A549 (cell line): ENCODE data around the gene LMX1B. TPM values are rescaled to one million over a fixed set of nuclear protein-coding genes. Genes with fewer than 3 reads are reported as not detected.

Experiments
- ATAC-seq, 2 experiments: fragments of 200-7000 bp in 1 of 2; fragments of >200 bp in 1 of 2; cut with Nextera tagmentation in 1 of 2; cut with Tn5 transposase in 1 of 2; 3 replicates each; pipeline versions ENCODE4 v1.8.0 to v1.9.1; 2018 to 2020; ENCODE audit warnings: mild to moderate bottlenecking in 1 of 2, moderate library complexity in 1 of 2
- CTCF ChIA-PET: fragments of 300-600 bp; sonication (Branson Sonifier 250); formaldehyde crosslinking; extraction: SDS; loops from one replicate; lab custom pipeline; 2021; ENCODE audit warnings: antibody characterized with exemption, inconsistent platforms; lab: Yijun Ruan, JAX
- POLR2A ChIA-PET: fragments of 350-600 bp; formaldehyde crosslinking; extraction: SDS; loops from one replicate; lab custom pipeline; 2021; ENCODE audit warnings: antibody characterized with exemption, inconsistent platforms; lab: Yijun Ruan, JAX
- DNase-seq, 2 experiments: peaks; one replicate each; pipeline versions ENCODE4 v3.0.0 to v3.0.0-alpha.2; 2011 to 2016; ENCODE audit warnings: low read depth in 1 of 2, low spot score in 1 of 2
- FAIRE-seq: peaks from 2 replicates; lab custom pipeline; 2011; peaks lifted over from hg19 to GRCh38; lab: Jason Lieb, UNC
- H3K27ac ChIP-seq, 2 experiments: fragments of >200 bp; sonication (Bioruptor Twin); formaldehyde crosslinking; 3 replicates each; pipeline ENCODE4 v1.5.1; 2016 to 2017
- H3K4me1 ChIP-seq: fragments of >200 bp; sonication (Bioruptor Twin); formaldehyde crosslinking; 3 replicates; pipeline ENCODE4 v1.6.1; 2016
- H3K4me2 ChIP-seq: fragments of >200 bp; sonication (Bioruptor Twin); formaldehyde crosslinking; 3 replicates; pipeline ENCODE4 v1.6.1; 2016
- H3K4me3 ChIP-seq: fragments of >200 bp; sonication (Bioruptor Twin); formaldehyde crosslinking; 3 replicates; pipeline ENCODE4 v1.5.1; 2016
- H3K9me3 ChIP-seq: fragments of >200 bp; sonication (Bioruptor Twin); formaldehyde crosslinking; 3 replicates; pipeline ENCODE4 v1.6.1; 2016
- BHLHE40 ChIP-seq: IDR thresholded peaks from 2 replicates; pipeline ENCODE4 v1.6.1; 2012; ENCODE audit warnings: low read depth, low read length, inconsistent platforms
- CEBPB ChIP-seq, 2 experiments: fragments of >200 bp in 1 of 2; sonication (Bioruptor Twin) in 1 of 2; formaldehyde crosslinking in 1 of 2; IDR thresholded peaks; 2 replicates each; pipeline ENCODE4 v1.6.1; 2012 to 2016
- ESRRA ChIP-seq: fragments of 150-350 bp; IDR thresholded peaks from 2 replicates; pipeline ENCODE4 v1.6.1; 2014; ENCODE audit warnings: mild to moderate bottlenecking, low read length, borderline replicate concordance
- FOSL2 ChIP-seq, 2 experiments: fragments of 450-650 bp in 1 of 2; fragments of >200 bp in 1 of 2; sonication (Bioruptor Twin) in 1 of 2; formaldehyde crosslinking; IDR thresholded peaks; 2 replicates each; pipeline versions ENCODE4 v1.5.0 to v1.6.1; 2016 to 2020; ENCODE audit warnings: mild to moderate bottlenecking in 1 of 2, moderate library complexity in 1 of 2
- FOXS1 ChIP-seq: fragments of 250-450 bp; sonication (Bioruptor Pico); IDR thresholded peaks from 2 replicates; pipeline ENCODE4 v1.5.0; 2020; ENCODE audit warnings: mild to moderate bottlenecking, moderate library complexity
- HOXA7 ChIP-seq: fragments of 250-450 bp; sonication (Bioruptor Pico); IDR thresholded peaks from 2 replicates; pipeline ENCODE4 v1.5.0; 2020; ENCODE audit warnings: mild to moderate bottlenecking, moderate library complexity
- HOXB13 ChIP-seq: fragments of 250-450 bp; sonication (Bioruptor Pico); IDR thresholded peaks from 2 replicates; pipeline ENCODE4 v1.5.0; 2020; ENCODE audit warnings: low read depth, mild to moderate bottlenecking, moderate library complexity
- HOXB5 ChIP-seq: fragments of 250-450 bp; sonication (Bioruptor Pico); IDR thresholded peaks from 2 replicates; pipeline ENCODE4 v1.5.0; 2020; ENCODE audit warnings: mild to moderate bottlenecking, moderate library complexity
- JUN ChIP-seq, 2 experiments: fragments of >200 bp; sonication (Bioruptor Twin); formaldehyde crosslinking; IDR thresholded peaks; 2 replicates in 1 of 2; 3 replicates in 1 of 2; pipeline ENCODE4 v1.6.1; 2016 to 2017
- KDM1A ChIP-seq: fragments of 200-600 bp; sonication (generic); IDR thresholded peaks from 2 replicates; pipeline ENCODE4 v1.6.1; 2016; ENCODE audit warnings: low read depth, mild to moderate bottlenecking
- POLR2A ChIP-seq: IDR thresholded peaks from 2 replicates; pipeline ENCODE4 v1.6.1; 2012; ENCODE audit warnings: mild to moderate bottlenecking, low read length
- RARB ChIP-seq: fragments of 250-450 bp; sonication (Bioruptor Pico); IDR thresholded peaks from 2 replicates; pipeline ENCODE4 v1.8.0; 2021; ENCODE audit warnings: mild to moderate bottlenecking, moderate library complexity
- SREBF2 ChIP-seq: fragments of 450-650 bp; IDR thresholded peaks from 2 replicates; pipeline ENCODE4 v1.6.1; 2014; ENCODE audit warnings: mild to moderate bottlenecking, moderate library complexity
- ZFP36 ChIP-seq: fragments of 450-650 bp; IDR thresholded peaks from 2 replicates; pipeline ENCODE4 v1.6.1; 2014; ENCODE audit warnings: borderline replicate concordance; ENCODE audit not compliant: partially characterized antibody
- WGBS: methylation state at CpG from one replicate; pipeline ENCODE4 v1.1.6; 2017; ENCODE audit errors: missing lambda C conversion rate; 5-methylcytosine and 5-hydroxymethylcytosine counted together
- polyA plus RNA-seq, 4 experiments: library from polyadenylated mRNA; depleted of rRNA in 3 of 4; stranded (reverse); fragments of >200 nt; fragmentation: RNase III in 1 of 4; extraction: RNeasy Plus Mini Kit Qiagen cat#74134 plus additional on column Dnase treatment in 1 of 4; gene quantifications; 2 replicates in 3 of 4; 3 replicates in 1 of 4; pipeline ENCODE4 v1.2.3, GENCODE V29; 2011 to 2017
- TF ChIP-seq, protein P1 (sequence below): fragments of >200 bp; sonication (Bioruptor Twin); formaldehyde crosslinking; IDR thresholded peaks from 3 replicates; pipeline ENCODE4 v1.6.1; 2016
- TF ChIP-seq, protein P2 (sequence below): fragments of 150-350 bp; IDR thresholded peaks from 2 replicates; pipeline ENCODE4 v1.6.1; 2014; ENCODE audit warnings: low read depth, mild to moderate bottlenecking, low read length
- TF ChIP-seq, protein P3 (sequence below): fragments of 250-450 bp; sonication (Bioruptor Pico); IDR thresholded peaks from 2 replicates; pipeline ENCODE4 v1.5.0; 2020; ENCODE audit warnings: low read depth, mild to moderate bottlenecking, moderate library complexity
- TF ChIP-seq, protein P4 (sequence below): fragments of >200 bp; sonication (Bioruptor Twin); formaldehyde crosslinking; IDR thresholded peaks from 2 replicates; pipeline ENCODE4 v1.6.1; 2016

Gene LMX1B
- polyA plus RNA-seq, 2 of the 4 experiments (the other 2 are of a cell fraction): 0.41 to 0.56 TPM

DNA sequence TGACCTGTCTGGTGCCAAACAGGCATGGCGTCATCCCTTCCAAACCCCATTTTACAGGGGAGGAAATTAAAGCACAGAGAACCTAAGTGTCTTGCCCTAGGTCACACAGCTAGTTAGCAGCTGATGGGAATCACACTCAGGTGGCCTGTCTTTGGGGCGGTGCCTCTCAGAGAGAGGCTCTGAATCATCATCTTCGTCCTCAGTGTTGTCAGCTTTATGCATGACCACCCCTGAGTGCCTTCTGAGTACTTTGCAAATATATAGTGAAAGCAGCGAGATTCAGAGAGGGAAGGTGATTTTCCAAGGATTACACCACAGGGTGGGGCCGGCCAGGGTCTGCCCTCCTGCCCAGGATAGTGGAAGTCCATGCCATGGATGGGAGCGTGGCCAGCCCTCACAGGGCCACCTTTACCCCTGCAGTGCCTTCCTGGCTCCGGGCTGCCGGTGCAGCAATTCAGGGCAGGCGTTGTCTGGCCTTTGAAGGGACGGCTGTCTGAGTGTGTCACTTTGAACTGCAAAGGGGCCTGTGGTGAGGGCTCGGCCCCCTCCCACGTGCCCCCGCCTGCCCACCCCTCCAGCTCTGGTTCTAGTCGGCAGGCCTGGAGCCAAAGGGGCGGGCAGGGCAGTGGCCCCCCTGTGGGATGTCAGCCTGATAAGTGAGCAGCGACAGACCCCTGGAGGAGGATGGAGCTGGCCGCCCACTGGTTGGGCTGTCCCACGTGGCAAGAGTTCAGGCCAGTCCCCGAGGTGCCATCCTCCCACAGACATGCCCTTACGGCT, 16.9 kb downstream of the LMX1B start:
- FAIRE-seq (no peak), ATAC-seq (no peak), DNase-seq (no peak)
- Histone ChIP-seq H3K9me3 (no peaks in the 10 kb centered on the region), H3K4me2 (no peak overlapping the region), H3K4me1 (no peaks in the 10 kb centered on the region; the same call in 2 of the 3 replicates), H3K27ac (no peak overlapping the region), H3K4me3 (no peak overlapping the region)
- ChIA-PET CTCF (interaction anchor here (1.1 to 1.6 kb wide), 5 partner anchors 19 to 129 kb away, joined by 3 to 4 read pairs (median 3); no protein-coding TSS in a partner anchor), POLR2A (no interaction called here)
- 63% methylated on average over 12 of the region's 20 CpGs for WGBS
- TF ChIP-seq HOXB5 (CRISPR knock-in tag) (no peak), ZFP36 (peak; percentile 29)

DNA sequence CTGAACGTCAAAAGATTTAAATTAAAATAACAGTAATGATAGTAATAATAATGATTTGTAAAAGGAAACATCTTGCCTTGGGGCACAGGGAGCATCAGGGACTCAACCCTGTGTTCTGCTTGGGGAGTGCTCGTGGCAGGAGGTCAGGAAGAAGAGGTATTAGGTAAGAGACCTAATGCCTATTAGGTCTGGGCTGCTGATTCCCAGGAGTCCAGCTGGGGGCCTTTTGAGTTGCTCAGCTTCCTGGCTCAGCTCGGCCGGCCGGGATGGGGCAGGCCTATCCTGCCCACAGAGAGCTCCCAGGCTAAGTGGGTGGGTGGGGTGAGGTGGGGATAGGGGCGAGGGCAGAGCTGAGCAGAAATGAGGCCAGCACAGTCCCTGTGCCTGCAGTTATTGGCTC, 17.5 kb downstream of the LMX1B start:
- Histone ChIP-seq H3K4me2 (no peak overlapping the region), H3K4me3 (no peak overlapping the region), H3K27ac (no peak overlapping the region), H3K4me1 (no peaks in the 10 kb centered on the region), H3K9me3 (no peaks in the 10 kb centered on the region)
- FAIRE-seq (no peak), DNase-seq (no peak), ATAC-seq (peak; percentile 32 to 64; a peak in 4 of 6 replicates)
- ChIA-PET CTCF (interaction anchor here (1.1 to 1.8 kb wide), 4 partner anchors 19 to 60 kb away, joined by 3 to 5 read pairs (median 4); no protein-coding TSS in a partner anchor), POLR2A (no interaction called here)
- 51% methylated on average over 6 of the region's 6 CpGs for WGBS
- no peak for TF ChIP-seq KDM1A
- TF ChIP-seq JUN (IDR thresholded peaks at IDR 0.05): no peak
- TF ChIP-seq BHLHE40: no peak
- TF ChIP-seq HOXA7 (CRISPR knock-in tag): no peak
- TF ChIP-seq CEBPB (IDR thresholded peaks at IDR 0.05): no peak
- TF ChIP-seq HOXB13 (CRISPR knock-in tag): no peak
- TF ChIP-seq, protein P1, sequence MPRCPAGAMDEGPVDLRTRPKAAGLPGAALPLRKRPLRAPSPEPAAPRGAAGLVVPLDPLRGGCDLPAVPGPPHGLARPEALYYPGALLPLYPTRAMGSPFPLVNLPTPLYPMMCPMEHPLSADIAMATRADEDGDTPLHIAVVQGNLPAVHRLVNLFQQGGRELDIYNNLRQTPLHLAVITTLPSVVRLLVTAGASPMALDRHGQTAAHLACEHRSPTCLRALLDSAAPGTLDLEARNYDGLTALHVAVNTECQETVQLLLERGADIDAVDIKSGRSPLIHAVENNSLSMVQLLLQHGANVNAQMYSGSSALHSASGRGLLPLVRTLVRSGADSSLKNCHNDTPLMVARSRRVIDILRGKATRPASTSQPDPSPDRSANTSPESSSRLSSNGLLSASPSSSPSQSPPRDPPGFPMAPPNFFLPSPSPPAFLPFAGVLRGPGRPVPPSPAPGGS: no peak
- no peak for TF ChIP-seq ESRRA
- no peak for TF ChIP-seq FOSL2 (IDR thresholded peaks at IDR 0.05)
- no peak for TF ChIP-seq FOSL2 (CRISPR knock-in tag; IDR thresholded peaks at IDR 0.05)
- TF ChIP-seq RARB (CRISPR knock-in tag): no peak
- TF ChIP-seq, protein P2, sequence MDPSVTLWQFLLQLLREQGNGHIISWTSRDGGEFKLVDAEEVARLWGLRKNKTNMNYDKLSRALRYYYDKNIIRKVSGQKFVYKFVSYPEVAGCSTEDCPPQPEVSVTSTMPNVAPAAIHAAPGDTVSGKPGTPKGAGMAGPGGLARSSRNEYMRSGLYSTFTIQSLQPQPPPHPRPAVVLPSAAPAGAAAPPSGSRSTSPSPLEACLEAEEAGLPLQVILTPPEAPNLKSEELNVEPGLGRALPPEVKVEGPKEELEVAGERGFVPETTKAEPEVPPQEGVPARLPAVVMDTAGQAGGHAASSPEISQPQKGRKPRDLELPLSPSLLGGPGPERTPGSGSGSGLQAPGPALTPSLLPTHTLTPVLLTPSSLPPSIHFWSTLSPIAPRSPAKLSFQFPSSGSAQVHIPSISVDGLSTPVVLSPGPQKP: no peak
- TF ChIP-seq, all 56 proteins: peak for 0

DNA sequence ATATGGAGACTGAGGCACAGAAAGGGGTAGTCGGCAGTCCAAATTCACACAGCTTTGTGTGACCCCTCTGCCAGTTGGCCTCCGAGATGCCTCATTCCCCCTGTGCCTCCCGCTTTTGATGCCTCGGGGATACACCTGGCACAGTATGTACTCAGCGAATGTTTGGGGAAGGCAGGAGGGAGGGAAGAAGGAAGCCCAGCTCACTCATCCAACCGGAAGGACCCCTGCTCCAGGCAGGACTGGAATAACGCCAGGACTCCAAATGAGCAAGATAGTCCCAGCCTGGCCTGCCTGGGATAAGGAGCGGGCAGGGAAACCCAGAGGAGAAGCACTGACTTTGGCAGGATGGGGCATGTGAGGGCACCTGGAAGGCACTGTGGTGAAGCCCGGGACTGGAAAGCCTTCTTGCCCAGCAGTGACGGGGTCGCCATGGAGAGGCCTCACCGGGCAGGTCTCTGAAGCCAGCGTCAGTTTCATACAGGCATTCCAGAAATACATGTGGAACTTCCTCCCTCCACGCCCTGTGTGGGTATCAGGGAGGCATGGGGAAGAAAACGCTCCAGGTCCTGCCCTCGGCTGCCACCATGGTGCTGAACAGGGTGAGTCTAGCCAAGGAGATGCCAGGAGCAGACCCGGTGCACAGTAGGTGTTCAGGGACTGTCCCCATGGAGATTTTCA, 20.3 kb downstream of the LMX1B start:
- CTCF ChIA-PET: interaction anchor here (1.0 to 1.4 kb wide), 2 partner anchors 56 to 69 kb away, joined by 3 to 4 read pairs; no protein-coding TSS in a partner anchor

More for the DNA sequence above, 20.3 kb downstream of the LMX1B start:
- DNase-seq (no peak), FAIRE-seq (no peak), ATAC-seq (no peak)
- POLR2A ChIA-PET: no interaction called here
- TF ChIP-seq SREBF2 (no peak), FOXS1 (CRISPR knock-in tag) (no peak), POLR2A (no peak), BHLHE40 (no peak), HOXB5 (CRISPR knock-in tag) (no peak)
- TF ChIP-seq, protein P3, sequence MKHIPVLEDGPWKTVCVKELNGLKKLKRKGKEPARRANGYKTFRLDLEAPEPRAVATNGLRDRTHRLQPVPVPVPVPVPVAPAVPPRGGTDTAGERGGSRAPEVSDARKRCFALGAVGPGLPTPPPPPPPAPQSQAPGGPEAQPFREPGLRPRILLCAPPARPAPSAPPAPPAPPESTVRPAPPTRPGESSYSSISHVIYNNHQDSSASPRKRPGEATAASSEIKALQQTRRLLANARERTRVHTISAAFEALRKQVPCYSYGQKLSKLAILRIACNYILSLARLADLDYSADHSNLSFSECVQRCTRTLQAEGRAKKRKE (CRISPR knock-in tag): no peak
- TF ChIP-seq, protein P4, sequence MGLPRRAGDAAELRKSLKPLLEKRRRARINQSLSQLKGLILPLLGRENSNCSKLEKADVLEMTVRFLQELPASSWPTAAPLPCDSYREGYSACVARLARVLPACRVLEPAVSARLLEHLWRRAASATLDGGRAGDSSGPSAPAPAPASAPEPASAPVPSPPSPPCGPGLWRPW: no peak
- Histone ChIP-seq H3K4me2 (no peak overlapping the region), H3K9me3 (no peaks in the 10 kb centered on the region), H3K4me3 (no peak overlapping the region), H3K4me1 (no peaks in the 10 kb centered on the region), H3K27ac (no peak overlapping the region)
- 67% methylated on average over 17 of the region's 17 CpGs for WGBS
